Ectodermal cell (in vitro differentiated cells): ENCODE measurements around the gene ZNF8. TPM values are rescaled to one million over a fixed set of nuclear protein-coding genes. Genes with fewer than 3 reads are reported as not detected.
"Not testable (repeated sequence)": the region's sequence is repeated elsewhere in the genome, so short reads cannot be mapped to it uniquely, and the experiment has no call there.

Source experiments
- H3K27ac ChIP-seq: 2 replicates; pipeline ENCODE4 v1.7.0; 2013; ENCODE audit warnings: mild to moderate bottlenecking, low read depth, low read length; ENCODE audit not compliant: insufficient read depth, poor library complexity, severe bottlenecking
- H3K27me3 ChIP-seq: 2 replicates; pipeline ENCODE4 v1.7.0; 2013; ENCODE audit warnings: mild to moderate bottlenecking, low read length; ENCODE audit not compliant: insufficient read depth, control insufficient read depth, poor library complexity, severe bottlenecking
- H3K36me3 ChIP-seq: one replicate; pipeline ENCODE4 v1.7.0; 2013; ENCODE audit warnings: low read length; ENCODE audit not compliant: control insufficient read depth, insufficient read depth
- H3K4me1 ChIP-seq: one replicate; pipeline ENCODE4 v1.7.0; 2013; ENCODE audit warnings: low read length; ENCODE audit not compliant: control insufficient read depth, insufficient read depth
- H3K4me3 ChIP-seq: 2 replicates; pipeline ENCODE4 v1.7.0; 2013; ENCODE audit warnings: low read depth, low read length, control low read depth; ENCODE audit not compliant: insufficient read depth
- H3K9me3 ChIP-seq: 2 replicates; pipeline ENCODE4 v1.7.0; 2013; ENCODE audit warnings: mild to moderate bottlenecking, low read length, moderate library complexity; ENCODE audit not compliant: control insufficient read depth
- WGBS, 2 experiments: methylation state at CpG; one replicate each; pipeline ENCODE4 v1.1.7; 2013; ENCODE audit warnings: missing lambda C conversion rate in 2 of 2; 5-methylcytosine and 5-hydroxymethylcytosine counted together
- polyA plus RNA-seq, 4 experiments: library from polyadenylated mRNA; stranded (reverse); fragments of 50-300 nt; gene quantifications; one replicate each; pipeline ENCODE4 v1.2.3, GENCODE V29; 2013

Gene ZNF8
- 12.3 TPM for polyA plus RNA-seq (2013, experiment 1 of 4)
- polyA plus RNA-seq (2013, experiment 2 of 4) = 12.6 TPM
- polyA plus RNA-seq (2013, experiment 3 of 4) = 7.8 TPM
- 8.8 TPM for polyA plus RNA-seq (2013, experiment 4 of 4)

- Histone ChIP-seq H3K4me3 (peak within 1 kb of the TSS; percentile 94), H3K36me3 (peaks cover 9% of the 10 kb centered on the region), H3K4me1 (peaks cover 8% of the 10 kb centered on the region), H3K27ac (peak within 1 kb of the TSS; percentile 90), H3K9me3 (no peaks in the 10 kb centered on the region), H3K27me3 (no peaks in the 10 kb centered on the region)
- 0% methylated on average over 42 of the region's 42 CpGs for WGBS, 2 experiments
These were observed at the start of gene ZNF8 for GRCh38 chr19:58278541-58279041. ZNF8 (plus strand) TSS chr19:58278955; CDS start chr19:58279082, 127 bp downstream.

- Histone ChIP-seq H3K4me3 (peak overlapping the region; percentile 93), H3K36me3 (peaks cover 39% of the 10 kb centered on the region), H3K27me3 (no peaks in the 10 kb centered on the region), H3K4me1 (peaks cover 10% of the 10 kb centered on the region), H3K27ac (peak overlapping the region; percentile 69), H3K9me3 (no peaks in the 10 kb centered on the region)
- WGBS, 2 experiments = 4 to 7% methylated on average over 13 of the region's 13 CpGs
These were observed 49.5 kb upstream of the ZNF8 start for GRCh38 chr19:58229255-58229639.

- Histone ChIP-seq H3K27ac (no peak overlapping the region), H3K4me1 (no peaks in the 10 kb centered on the region), H3K4me3 (no peak overlapping the region), H3K27me3 (no peaks in the 10 kb centered on the region), H3K36me3 (peaks cover 72% of the 10 kb centered on the region), H3K9me3 (no peaks in the 10 kb centered on the region)
- 89 to 91% methylated on average over 10 of the region's 10 CpGs for WGBS, 2 experiments
These were observed 41.4 kb upstream of the ZNF8 start for GRCh38 chr19:58237324-58237723.

- Histone ChIP-seq H3K36me3 (peaks cover 92% of the 10 kb centered on the region), H3K9me3 (no peaks in the 10 kb centered on the region), H3K4me3 (no peak overlapping the region), H3K27ac (no peak overlapping the region), H3K4me1 (no peaks in the 10 kb centered on the region), H3K27me3 (no peaks in the 10 kb centered on the region)
- WGBS, 2 experiments = 96 to 97% methylated on average over 6 of the region's 6 CpGs
These were observed 35.4 kb upstream of the ZNF8 start for GRCh38 chr19:58243351-58243750.

GRCh38 chr19:58248886-58249285 lies 29.9 kb upstream of the ZNF8 start:
- 100% methylated on average over 3 of the region's 3 CpGs for WGBS, 2 experiments
- no peak overlapping the region for H3K27ac ChIP-seq
- peaks cover 16% of the 10 kb centered on the region for H3K9me3 ChIP-seq
- peaks cover 99% of the 10 kb centered on the region for H3K36me3 ChIP-seq
- no peaks in the 10 kb centered on the region for H3K4me1 ChIP-seq
- H3K27me3 ChIP-seq = no peaks in the 10 kb centered on the region
- H3K4me3 ChIP-seq = no peak overlapping the region

- no peaks in the 10 kb centered on the region for H3K4me1 ChIP-seq
- no peak overlapping the region for H3K27ac ChIP-seq
- no peaks in the 10 kb centered on the region for H3K27me3 ChIP-seq
- H3K36me3 ChIP-seq = peaks cover 99% of the 10 kb centered on the region
- peaks cover 21% of the 10 kb centered on the region for H3K9me3 ChIP-seq
- H3K4me3 ChIP-seq = no peak overlapping the region
- 94 to 96% methylated on average over 2 of the region's 2 CpGs for WGBS, 2 experiments
These were observed 26.6 kb upstream of the ZNF8 start for GRCh38 chr19:58252102-58252685.

GRCh38 chr19:58258259-58258658 lies 20.5 kb upstream of the ZNF8 start:
- 65 to 100% methylated on average over 2 to 3 of the region's 4 CpGs for WGBS, 2 experiments
- H3K27me3 ChIP-seq, H3K4me1 ChIP-seq, H3K4me3 ChIP-seq, H3K27ac ChIP-seq: not testable (repeated sequence)
- Histone ChIP-seq H3K9me3 (peaks cover 35% of the 10 kb centered on the region), H3K36me3 (peaks cover 98% of the 10 kb centered on the region)

- Histone ChIP-seq H3K4me1 (no peaks in the 10 kb centered on the region), H3K36me3 (peaks cover 85% of the 10 kb centered on the region), H3K27ac (no peak overlapping the region), H3K9me3 (peaks cover 40% of the 10 kb centered on the region), H3K27me3 (no peaks in the 10 kb centered on the region), H3K4me3 (no peak overlapping the region)
- WGBS, 2 experiments = 89 to 98% methylated on average over 3 of the region's 3 CpGs
These were observed 17.2 kb upstream of the ZNF8 start for GRCh38 chr19:58261600-58261967.

- no peak overlapping the region for H3K4me3 ChIP-seq
- 94 to 95% methylated on average over 19 of the region's 19 CpGs for WGBS, 2 experiments
- no peaks in the 10 kb centered on the region for H3K4me1 ChIP-seq
These were observed 16.5 kb upstream of the ZNF8 start for GRCh38 chr19:58261968-58262921.

GRCh38 chr19:58262922-58263296 lies 15.8 kb upstream of the ZNF8 start:
- Histone ChIP-seq H3K4me3 (no peak overlapping the region), H3K36me3 (peaks cover 76% of the 10 kb centered on the region), H3K4me1 (no peaks in the 10 kb centered on the region), H3K27me3 (no peaks in the 10 kb centered on the region), H3K9me3 (peaks cover 37% of the 10 kb centered on the region), H3K27ac (no peak overlapping the region)
- 94 to 98% methylated on average over 7 of the region's 7 CpGs for WGBS, 2 experiments

More at GRCh38 chr19:58261968-58262921, 16.5 kb upstream of the ZNF8 start:
- peaks cover 38% of the 10 kb centered on the region for H3K9me3 ChIP-seq
- no peak overlapping the region for H3K27ac ChIP-seq
- peaks cover 82% of the 10 kb centered on the region for H3K36me3 ChIP-seq
- H3K27me3 ChIP-seq = no peaks in the 10 kb centered on the region
